Stimulated activated CD4-positive, alpha-beta T cell treated with anti-CD3 and anti-CD28 coated beads, Interleukin-1b, Interleukin-23, amount 100 ng/mL, for 1 hour (primary cell): ENCODE results near the gene SMURF2.
"Not testable (repeated sequence)": the region's sequence is repeated elsewhere in the genome, so short reads cannot be mapped to it uniquely, and the experiment has no call there.

ENCODE experiments used
- DNase-seq, 2 donors: peaks; one replicate each; pipeline ENCODE4 v3.0.0-alpha.2; 2020; ENCODE audit warnings: low read depth in 2 of 2

The SMURF2 gene

GRCh38 chr17:64664299-64664981 is 2.3 kb upstream of the SMURF2 start:
- not testable (repeated sequence) for DNase-seq

- not testable (repeated sequence) for DNase-seq
Measured at GRCh38 chr17:64663836-64664235, 1.7 kb upstream of the SMURF2 start.

GRCh38 chr17:64662774-64663367 is 764 bp upstream of the SMURF2 start:
- no peak for DNase-seq

GRCh38 chr17:64661726-64661975 is 456 bp downstream of the SMURF2 start:
- no peak for DNase-seq

GRCh38 chr17:64660978-64661725 is 955 bp downstream of the SMURF2 start:
- peak in 1 of 2 donors; percentile 8 for DNase-seq

- DNase-seq: not testable (repeated sequence)
Measured at GRCh38 chr17:64660195-64660977, 1.7 kb downstream of the SMURF2 start.

- no peak for DNase-seq
Measured at GRCh38 chr17:64658931-64659330, 3.2 kb downstream of the SMURF2 start.

GRCh38 chr17:64657610-64658125 is 4.4 kb downstream of the SMURF2 start:
- no peak for DNase-seq

- no peak for DNase-seq
Measured at GRCh38 chr17:64655704-64656103, 6.4 kb downstream of the SMURF2 start.

- DNase-seq: no peak
Measured at GRCh38 chr17:64653985-64654355, 8.1 kb downstream of the SMURF2 start.

- DNase-seq: no peak
Measured at GRCh38 chr17:64653325-64653984, 8.7 kb downstream of the SMURF2 start.

- DNase-seq: no peak
Measured at GRCh38 chr17:64651889-64652288, 10.2 kb downstream of the SMURF2 start.

GRCh38 chr17:64648234-64648633 is 13.9 kb downstream of the SMURF2 start:
- DNase-seq: no peak

GRCh38 chr17:64647817-64648216 is 14.3 kb downstream of the SMURF2 start:
- no peak for DNase-seq

- no peak for DNase-seq
Measured at GRCh38 chr17:64639516-64639915, 22.6 kb downstream of the SMURF2 start.

- no peak for DNase-seq
Measured at GRCh38 chr17:64638552-64639203, 23.4 kb downstream of the SMURF2 start.

GRCh38 chr17:64635647-64636305 is 26.3 kb downstream of the SMURF2 start:
- no peak for DNase-seq

- no peak for DNase-seq
Measured at GRCh38 chr17:64634218-64634617, 27.9 kb downstream of the SMURF2 start.

- DNase-seq: no peak
Measured at GRCh38 chr17:64632606-64633005, 29.5 kb downstream of the SMURF2 start.

GRCh38 chr17:64632194-64632593 is 29.9 kb downstream of the SMURF2 start:
- no peak for DNase-seq
